ENCODE results near the gene DNAH2. TPM values are rescaled to one million over a fixed set of nuclear protein-coding genes. Genes with fewer than 3 reads are reported as not detected.

DNAH2 gene
- total and polyA plus RNA-seq, 9 of the 15 experiments (the other 6 are each of a cell fraction or from before 2014, with no cell fraction given) = 0.03 TPM; not detected in 8

- FAIRE-seq (no peak), DNase-seq (ENCODE audit: extremely low read depth in 1 of 4, low spot score in 3 of 4) (no peak), ATAC-seq (no peak)
- Histone ChIP-seq H3K4me2 (ENCODE audit: insufficient read depth, low read length) (no peak overlapping the region), H3K27ac (ENCODE audit: extremely low read depth, low read depth, low read length) (no peak overlapping the region), H4K20me1 (replicated peaks; ENCODE audit: control insufficient read depth, insufficient read depth, low read length) (peaks cover 4% of the 10 kb centered on the region), H3K4me3 (no peak overlapping the region), H3K9me3 (replicated peaks; ENCODE audit: control insufficient read depth, insufficient read depth, low read depth, low read length) (no peaks in the 10 kb centered on the region), H3K4me1 (replicated peaks in 1 of 2; ENCODE audit: control insufficient read depth in 2 of 2, insufficient read depth in 2 of 2, low read length in 2 of 2) (peaks cover 3 to 42% of the 10 kb centered on the region in 2 experiments; a peak in 4 of 5 replicates), H3K9me1 (ENCODE audit: control insufficient read depth, insufficient read depth, low read length) (peaks cover 3% of the 10 kb centered on the region), H3K79me2 (ENCODE audit: control insufficient read depth, insufficient read depth, low read length) (peaks cover 40% of the 10 kb centered on the region), H2AFZ (ENCODE audit: low read depth, low read length) (no peak overlapping the region), H3K27me3 (ENCODE audit: control insufficient read depth in 2 of 2, insufficient read depth in 2 of 2, low read length in 2 of 2) (no peaks in the 10 kb centered on the region), H3K36me3 (ENCODE audit: control insufficient read depth, insufficient read depth, low read length) (peaks cover 51% of the 10 kb centered on the region; the same call in 2 of the 3 replicates), H3K9ac (ENCODE audit: insufficient read depth in 1 of 2, low read depth in 2 of 2, low read length in 2 of 2) (no peak overlapping the region; a peak in 1 of 4 replicates)
- intact Hi-C loops (cut with micrococcal nuclease) (no loop called here), in situ Hi-C loops (cut with MboI) (no loop called here)
- no TSS peak for BruUV-seq (replicated peaks)
- WGBS (ENCODE audit: insufficient coverage, low coverage, missing lambda C conversion rate) = 84% methylated on average over 9 of the region's 22 CpGs
- ChIA-PET POLR2A (interaction anchor here (1.7 kb wide), 1 partner anchor 10 kb away, joined by 7 read pairs; the partner anchor contains the start of gene NAA38), CTCF (ENCODE audit: low intra/inter-chr PET ratio) (no interaction called here)
- TF ChIP-seq POLR2G (IDR thresholded peaks at IDR 0.05; ENCODE audit: low read depth, low read length) = peak; percentile 45
- no peak for TF ChIP-seq ZFP91 (CRISPR knock-in tag; IDR thresholded peaks at IDR 0.05)
These were observed 128.7 kb downstream of the DNAH2 start for GRCh38 chr17:7846063-7846735.

Measured in K562 (cell line).